Ovary (tissue), 9 donors: ENCODE results near the gene LIMS1. TPM values are rescaled to one million over a fixed set of nuclear protein-coding genes. Genes with fewer than 3 reads are reported as not detected.
"Not testable (repeated sequence)": the region's sequence is repeated elsewhere in the genome, so short reads cannot be mapped to it uniquely, and the experiment has no call there.

ENCODE experiments used
- DNase-seq, 5 donors: peaks; one replicate each; pipeline ENCODE4 v3.0.0-alpha.2; 2019 to 2020
- H3K27ac ChIP-seq, 2 donors: fragments of 200-600 bp; one replicate each; pipeline versions ENCODE4 v1.5.1 to v1.8.0; 2019 to 2022
- H3K27me3 ChIP-seq: fragments of 200-600 bp; one replicate; pipeline ENCODE4 v1.8.0; 2022
- H3K36me3 ChIP-seq: fragments of 200-600 bp; sonication (generic); one replicate; pipeline ENCODE4 v1.5.1; 2019
- H3K4me1 ChIP-seq: one replicate; pipeline ENCODE4 v1.8.1; 2013; ENCODE audit warnings: mild to moderate bottlenecking, moderate library complexity; ENCODE audit not compliant: insufficient read depth
- H3K4me3 ChIP-seq: fragments of 200-600 bp; sonication (generic); one replicate; pipeline ENCODE4 v1.5.1; 2017
- H3K9me3 ChIP-seq, 2 donors: fragments of 200-600 bp in 1 of 2; sonication (generic) in 1 of 2; one replicate each; pipeline versions ENCODE4 v1.5.1 to v1.8.1; 2013 to 2019; ENCODE audit warnings: mild to moderate bottlenecking in 1 of 2, moderate library complexity in 1 of 2
- EP300 ChIP-seq: sonication (generic); formaldehyde crosslinking; IDR thresholded peaks from one replicate; pipeline ENCODE4 v1.6.1; 2017; ENCODE audit warnings: antibody characterized with exemption
- POLR2A ChIP-seq: fragments of 450-650 bp; IDR thresholded peaks from one replicate; pipeline ENCODE4 v1.6.1; 2017; ENCODE audit warnings: antibody characterized with exemption, mild to moderate bottlenecking, moderate library complexity
- WGBS, 3 donors: extraction: QIAGEN DNeasy Blood & Tissue Kit in 1 of 3; methylation state at CpG; one replicate each; pipeline versions ENCODE4 v1.1.5 to v1.1.7; 2013 to 2017; 5-methylcytosine and 5-hydroxymethylcytosine counted together
- intact Hi-C, 4 donors: fragments of 100-400 bp; cut with DNase I; formaldehyde crosslinking; loops; one replicate each; pipeline versions ENCODE4 v1.11.0 to v1.15.1; 2022 to 2023
- polyA plus RNA-seq, 2 donors: library from polyadenylated mRNA; stranded (reverse); fragments of 200-250 nt in 1 of 2; fragments of 350-450 nt in 1 of 2; fragmentation: Illumina TruSeq in 1 of 2; extraction: RNeasy Lipid Tissue Mini Kit (QIAGEN cat#74804) in 1 of 2; gene quantifications; one replicate each; pipeline ENCODE4 v1.2.3, GENCODE V29; 2013 to 2014
- total RNA-seq, 7 donors: library from RNA; depleted of rRNA in 2 of 7; stranded (reverse); fragments of >200 nt in 2 of 7; fragmentation: NEBNext Ultra II Directional in 3 of 7; extraction: Animal tissue kit (Norgen Biotek cat#: 25700) in 3 of 7; gene quantifications; one replicate each; pipeline versions ENCODE4 v1.1.0 to v1.2.4, GENCODE V29; 2016 to 2023
- TF ChIP-seq, protein P1 (sequence below), 3 donors: fragments of 450-650 bp in 2 of 3; fragments of 200-600 bp in 1 of 3; IDR thresholded peaks; one replicate each; pipeline versions ENCODE4 v1.5.1 to v1.8.0; 2016 to 2022; ENCODE audit warnings: antibody characterized with exemption in 3 of 3, mild to moderate bottlenecking in 1 of 3
- donor health status: DM: no; HTN: no; CAD: no; lungs with moderate emphysema.
- donor health status: DM: no; HTN: no; CAD: no.
- donor health status: Bipolar disorder and iron deficiency.
- donor health status: DM: yes; HTN: yes; CAD: no.
- donor health status: DM: no; HTN: no; CAD: no.
- donor health status: DM: yes; HTN: yes; CAD: no.

Gene LIMS1
- total and polyA plus RNA-seq, 9 donors: 36.2 to 91.1 (median 40.2) TPM

DNA sequence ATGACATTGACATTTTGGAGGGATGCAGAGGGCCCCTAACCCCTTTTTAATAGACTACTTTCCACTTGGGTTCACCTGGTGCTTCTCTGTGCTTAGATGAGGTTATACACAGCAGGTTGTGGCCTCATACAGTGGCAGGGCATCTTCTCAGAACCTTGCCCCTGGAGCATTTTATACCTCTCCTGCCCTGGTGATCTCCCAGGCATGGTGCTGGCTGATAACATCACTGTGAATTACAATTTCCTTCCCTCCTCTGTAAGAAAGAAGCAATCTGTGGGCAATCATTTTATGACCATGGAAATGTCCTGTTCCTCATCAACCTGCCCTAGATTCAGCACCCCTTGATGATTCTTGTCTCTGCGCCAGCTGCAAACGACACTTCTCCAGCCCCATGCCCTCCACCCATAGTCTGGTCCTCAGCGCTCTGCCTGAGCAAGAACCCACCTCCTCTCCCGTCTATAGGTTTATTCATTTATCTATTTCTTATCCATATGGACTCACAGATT is 143.0 kb downstream of the LIMS1 start:
- H3K27ac ChIP-seq, H3K36me3 ChIP-seq, DNase-seq, H3K27me3 ChIP-seq, H3K4me1 ChIP-seq, H3K9me3 ChIP-seq, intact Hi-C loops, H3K4me3 ChIP-seq: not testable (repeated sequence)
- 87 to 94% (median 87%) methylated on average over 4 of the region's 4 CpGs for whole genome bisulfite sequencing, 3 donors

DNA sequence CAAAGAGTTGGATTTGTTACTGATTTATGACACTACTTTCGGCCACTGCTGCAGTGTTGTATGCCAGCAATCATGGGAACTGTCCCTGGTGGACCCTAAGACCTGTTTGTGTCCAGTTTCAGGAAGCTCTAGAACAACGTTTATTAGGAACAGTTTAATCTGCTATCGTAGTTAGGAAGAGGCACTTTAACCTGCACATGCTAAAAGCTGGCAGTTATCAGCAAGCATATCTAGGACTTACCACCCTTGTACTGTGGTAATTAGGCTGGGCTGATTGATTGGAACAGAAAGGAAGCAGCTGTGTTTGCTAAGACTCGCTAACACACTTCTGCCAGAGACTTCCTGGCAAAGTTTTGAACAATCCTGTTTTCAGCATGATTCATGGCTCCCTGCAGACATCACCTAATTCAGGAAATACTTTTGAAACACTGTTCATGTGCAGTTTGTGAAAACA is 144.0 kb downstream of the LIMS1 start:
- H3K4me3 ChIP-seq, H3K27ac ChIP-seq, intact Hi-C loops, H3K36me3 ChIP-seq, DNase-seq, H3K27me3 ChIP-seq, H3K4me1 ChIP-seq, H3K9me3 ChIP-seq: not testable (repeated sequence)
- WGBS, 3 donors: 15 to 26% (median 18%) methylated on average over 4 of the region's 4 CpGs

DNA sequence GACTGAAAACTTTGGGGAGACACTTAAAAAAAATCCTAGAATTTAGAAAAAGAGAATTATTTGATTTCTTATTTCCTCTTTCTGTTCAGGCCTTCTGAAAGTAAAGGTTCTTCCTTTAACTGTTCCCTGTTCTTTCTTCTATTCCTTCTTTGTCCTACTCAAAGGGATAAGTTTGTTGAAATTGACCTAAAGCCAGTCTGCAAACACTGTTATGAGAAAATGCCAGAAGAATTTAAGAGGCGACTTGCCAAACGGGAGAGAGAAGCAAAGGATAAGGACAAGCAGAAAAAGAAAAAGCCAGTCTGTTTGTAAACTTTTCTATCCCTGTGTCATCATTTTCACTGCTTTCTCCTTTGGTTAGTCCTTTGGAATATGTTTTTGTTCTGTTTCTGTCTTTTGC is 146.5 kb downstream of the LIMS1 start:
- H3K9me3 ChIP-seq, DNase-seq, H3K27me3 ChIP-seq, H3K4me1 ChIP-seq, H3K36me3 ChIP-seq, H3K27ac ChIP-seq, intact Hi-C loops, H3K4me3 ChIP-seq: not testable (repeated sequence)
- WGBS, 3 donors: 5 to 10% methylated on average over 2 of the region's 2 CpGs; no CpG with 5 or more reads in 1 of the 3 donors

DNA sequence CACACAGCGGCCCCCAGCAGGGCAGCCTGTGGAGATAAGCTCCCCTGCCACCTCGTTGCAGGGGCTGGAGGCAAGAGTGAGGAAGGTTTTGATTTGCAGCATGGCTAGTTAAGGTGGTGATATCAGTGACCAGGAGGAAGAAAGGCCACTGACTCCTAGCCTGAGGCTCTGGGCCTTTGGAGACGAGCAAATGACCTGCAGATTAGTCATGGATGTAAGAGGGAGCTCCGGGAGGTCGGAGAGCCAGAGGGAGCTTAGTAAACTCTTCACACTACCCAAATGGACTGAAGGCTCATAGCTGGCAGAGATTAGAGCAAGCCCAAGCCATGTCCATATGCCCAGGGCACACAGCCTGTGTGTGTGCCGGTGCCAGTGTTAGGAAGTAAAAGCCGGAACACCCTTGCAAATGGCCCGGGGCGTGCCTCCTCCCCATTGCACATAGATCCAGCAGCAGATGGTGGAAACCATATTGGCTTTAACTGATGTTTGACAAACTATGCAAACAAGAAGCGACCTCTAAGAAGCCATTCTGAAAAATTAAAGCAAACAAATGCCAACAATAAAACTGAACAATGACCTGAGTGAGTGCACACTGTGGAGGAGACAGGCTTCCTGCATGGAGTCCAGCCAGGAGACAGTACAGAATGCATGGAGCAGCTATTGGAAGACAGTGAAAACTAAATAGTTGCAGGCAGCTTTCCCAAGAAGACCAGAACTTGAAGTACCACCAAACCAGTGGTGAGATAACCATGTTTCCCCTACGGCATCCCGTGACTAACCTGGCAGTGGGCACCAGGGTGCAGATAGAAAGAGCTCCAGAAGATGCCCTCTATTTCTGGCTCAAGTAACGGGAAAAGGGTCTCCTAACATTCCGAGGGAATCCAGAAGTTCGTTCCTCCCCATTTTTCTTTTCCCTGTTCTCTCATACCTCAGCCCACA is 154.8 kb downstream of the LIMS1 start:
- H3K4me1 ChIP-seq, H3K4me3 ChIP-seq, H3K36me3 ChIP-seq, intact Hi-C loops, DNase-seq, H3K27me3 ChIP-seq, H3K9me3 ChIP-seq, H3K27ac ChIP-seq: not testable (repeated sequence)
- WGBS, 3 donors: 71 to 76% (median 75%) methylated on average over 7 to 9 of the region's 15 CpGs

DNA sequence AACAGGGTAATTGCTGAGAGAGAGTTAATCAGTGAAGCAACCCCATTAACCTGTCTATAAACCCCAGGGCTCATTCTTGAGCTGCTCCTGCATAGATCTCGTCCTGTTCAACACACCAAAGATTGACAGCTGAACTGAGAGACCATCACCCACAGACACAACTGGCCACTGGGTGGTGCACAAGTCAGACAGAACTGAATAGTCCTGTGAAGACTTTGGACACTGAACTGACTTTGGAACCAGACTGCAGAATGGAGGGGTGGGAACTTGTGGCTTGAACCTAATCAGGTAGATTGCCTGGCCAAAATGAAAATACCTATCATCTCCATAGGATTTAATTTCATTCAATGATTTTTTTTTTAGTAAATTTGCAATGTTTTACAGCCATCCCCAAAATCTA is 155.7 kb downstream of the LIMS1 start:
- DNase-seq, H3K27ac ChIP-seq, intact Hi-C loops, H3K36me3 ChIP-seq, H3K4me1 ChIP-seq, H3K4me3 ChIP-seq, H3K27me3 ChIP-seq, H3K9me3 ChIP-seq: not testable (repeated sequence)
- no CpG with 5 or more reads among the region's 1 CpG for WGBS, 3 donors

DNA sequence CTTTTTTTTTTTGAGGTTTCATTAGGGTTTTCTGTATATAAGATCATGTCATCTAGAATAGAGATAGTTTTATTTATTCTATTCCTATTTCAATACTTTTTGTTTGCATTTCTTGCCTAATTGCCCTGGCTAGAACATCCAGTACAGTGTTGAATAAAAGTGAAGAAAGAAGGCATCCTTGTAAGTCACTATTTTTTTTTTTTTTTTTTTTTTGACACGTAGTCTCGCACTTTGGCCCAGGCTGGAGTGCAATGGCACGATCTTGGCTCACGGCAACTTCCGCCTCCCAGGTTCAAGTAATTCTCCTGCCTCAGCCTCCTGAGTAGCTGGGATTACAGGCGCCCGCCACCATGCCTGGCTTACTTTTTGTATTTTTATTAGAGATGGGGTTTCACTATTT is 157.2 kb downstream of the LIMS1 start:
- H3K36me3 ChIP-seq: no peaks in the 10 kb centered on the region
- WGBS, 3 donors: 95 to 99% (median 97%) methylated on average over 7 of the region's 7 CpGs
- TF ChIP-seq POLR2A: no peak
- TF ChIP-seq EP300: no peak
- TF ChIP-seq, protein P1, sequence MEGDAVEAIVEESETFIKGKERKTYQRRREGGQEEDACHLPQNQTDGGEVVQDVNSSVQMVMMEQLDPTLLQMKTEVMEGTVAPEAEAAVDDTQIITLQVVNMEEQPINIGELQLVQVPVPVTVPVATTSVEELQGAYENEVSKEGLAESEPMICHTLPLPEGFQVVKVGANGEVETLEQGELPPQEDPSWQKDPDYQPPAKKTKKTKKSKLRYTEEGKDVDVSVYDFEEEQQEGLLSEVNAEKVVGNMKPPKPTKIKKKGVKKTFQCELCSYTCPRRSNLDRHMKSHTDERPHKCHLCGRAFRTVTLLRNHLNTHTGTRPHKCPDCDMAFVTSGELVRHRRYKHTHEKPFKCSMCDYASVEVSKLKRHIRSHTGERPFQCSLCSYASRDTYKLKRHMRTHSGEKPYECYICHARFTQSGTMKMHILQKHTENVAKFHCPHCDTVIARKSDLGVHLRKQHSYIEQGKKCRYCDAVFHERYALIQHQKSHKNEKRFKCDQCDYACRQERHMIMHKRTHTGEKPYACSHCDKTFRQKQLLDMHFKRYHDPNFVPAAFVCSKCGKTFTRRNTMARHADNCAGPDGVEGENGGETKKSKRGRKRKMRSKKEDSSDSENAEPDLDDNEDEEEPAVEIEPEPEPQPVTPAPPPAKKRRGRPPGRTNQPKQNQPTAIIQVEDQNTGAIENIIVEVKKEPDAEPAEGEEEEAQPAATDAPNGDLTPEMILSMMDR (IDR thresholded peaks at IDR 0.05): no peak

DNA sequence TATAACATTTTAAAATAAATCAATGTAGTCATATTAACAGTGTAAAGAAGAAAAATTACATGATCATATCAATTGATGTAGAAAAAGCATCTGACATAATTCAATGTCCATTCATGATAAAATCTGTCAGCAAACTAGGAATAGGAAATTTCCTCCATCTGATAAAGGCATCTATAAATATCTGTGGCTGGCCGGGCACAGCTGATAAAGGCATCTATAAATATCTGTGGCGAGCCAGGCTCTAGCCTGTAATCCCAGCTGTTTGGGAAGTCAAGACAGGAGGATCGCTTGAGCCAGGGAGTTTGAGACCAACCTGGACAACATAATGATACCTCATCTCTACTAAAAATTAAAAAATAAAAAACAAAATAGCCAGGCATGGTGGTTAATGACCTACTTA is 166.9 kb downstream of the LIMS1 start:
- intact Hi-C loops: no loop called here
- WGBS, 3 donors: 50 to 55% (median 51%) methylated on average over 3 of the region's 3 CpGs
- no peaks in the 10 kb centered on the region for H3K27me3 ChIP-seq
- H3K9me3 ChIP-seq: no peaks in the 10 kb centered on the region
- no peaks in the 10 kb centered on the region for H3K36me3 ChIP-seq
- H3K4me3 ChIP-seq: no peak overlapping the region
- H3K27ac ChIP-seq: no peak overlapping the region
- DNase-seq: no peak
- H3K4me1 ChIP-seq: no peaks in the 10 kb centered on the region
- TF ChIP-seq EP300: no peak
- TF ChIP-seq, protein P1 (IDR thresholded peaks at IDR 0.05): no peak
- TF ChIP-seq POLR2A: no peak

More for the DNA sequence above, 157.2 kb downstream of the LIMS1 start:
- Histone ChIP-seq H3K4me3 (no peak overlapping the region), H3K27me3 (no peaks in the 10 kb centered on the region), H3K9me3 (no peaks in the 10 kb centered on the region), H3K27ac (no peak overlapping the region), H3K4me1 (no peaks in the 10 kb centered on the region)
- intact Hi-C loops: no loop called here
- DNase-seq: no peak
